ENCODE data around the gene SHISA2.

Gene SHISA2

GRCh38 chr13:26047040-26047439, 4.8 kb downstream of the SHISA2 start:
- DNase-seq = no peak

DNA sequence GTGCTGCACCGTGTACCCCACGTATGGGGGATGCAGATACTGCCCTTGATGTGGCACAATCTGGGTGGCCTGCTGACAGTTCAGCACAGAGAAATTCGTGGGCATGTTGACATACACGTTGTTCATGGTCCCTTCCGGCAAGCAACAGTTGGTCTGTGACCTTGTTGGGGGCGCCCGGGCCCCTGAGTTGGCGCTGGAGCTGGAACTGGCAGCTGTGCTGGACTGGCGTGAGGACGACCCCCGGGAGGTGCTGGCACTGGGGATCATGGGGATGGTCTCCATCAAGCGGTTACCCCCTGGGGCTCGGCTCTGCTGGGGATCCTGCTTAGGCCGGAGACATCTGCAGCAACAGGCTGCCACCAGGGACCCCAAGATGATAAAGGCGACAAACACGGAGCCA, 5.2 kb downstream of the SHISA2 start:
- DNase-seq = no peak

- DNase-seq = no peak
These were observed 6.7 kb downstream of the SHISA2 start for GRCh38 chr13:26045142-26045541.

GRCh38 chr13:26042785-26043184, 9.0 kb downstream of the SHISA2 start:
- no peak for DNase-seq

- no peak for DNase-seq
These were observed 10.4 kb downstream of the SHISA2 start for GRCh38 chr13:26041444-26041843.

DNA sequence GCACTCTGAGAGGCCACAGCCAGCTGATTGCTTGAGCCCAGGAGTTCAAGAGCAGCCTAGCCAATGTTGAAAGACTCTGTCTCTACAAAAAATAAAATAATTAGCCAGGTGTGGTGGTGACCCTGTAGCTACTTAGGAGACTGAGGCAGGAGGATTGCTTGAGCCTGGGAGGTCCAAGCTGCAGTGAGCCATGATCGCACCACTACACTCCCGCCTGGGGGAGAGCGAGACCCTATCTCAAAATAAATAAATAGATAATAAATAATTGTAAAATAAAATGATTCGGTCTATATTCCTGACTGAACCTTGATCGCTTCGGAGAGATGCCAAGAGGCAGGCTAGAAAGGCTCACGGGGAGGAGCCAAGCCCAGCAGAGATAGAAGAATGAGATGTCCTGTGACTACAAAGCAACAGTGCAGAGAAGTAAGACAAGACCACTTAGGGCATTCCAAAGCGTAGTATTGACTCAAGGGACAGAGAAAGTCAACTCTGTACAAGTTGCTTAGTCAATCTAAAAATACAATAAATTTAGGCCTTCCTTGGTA, 12.8 kb downstream of the SHISA2 start:
- no peak for DNase-seq

DNA sequence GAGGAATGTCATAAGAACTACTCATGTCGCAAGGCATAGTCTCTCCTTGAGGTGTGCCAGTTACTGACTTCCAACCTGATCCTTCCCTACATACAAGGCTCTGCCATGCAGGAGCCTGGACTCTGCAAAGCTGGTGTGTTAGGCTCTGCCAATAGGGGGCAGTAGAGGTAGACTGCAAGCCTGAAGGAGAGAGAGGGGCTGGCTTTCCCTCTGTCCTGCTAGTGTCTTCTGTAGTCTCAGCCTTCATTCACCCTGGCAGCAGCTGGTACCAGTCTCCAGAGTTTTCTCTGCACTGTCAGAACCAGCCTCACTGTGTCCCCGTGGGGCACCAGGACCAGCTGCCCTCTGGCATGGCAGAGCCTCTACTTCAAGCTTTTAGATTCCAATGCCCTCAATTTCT, 14.5 kb downstream of the SHISA2 start:
- DNase-seq = no peak

GRCh38 chr13:26036383-26036782, 15.4 kb downstream of the SHISA2 start:
- DNase-seq = no peak

DNA sequence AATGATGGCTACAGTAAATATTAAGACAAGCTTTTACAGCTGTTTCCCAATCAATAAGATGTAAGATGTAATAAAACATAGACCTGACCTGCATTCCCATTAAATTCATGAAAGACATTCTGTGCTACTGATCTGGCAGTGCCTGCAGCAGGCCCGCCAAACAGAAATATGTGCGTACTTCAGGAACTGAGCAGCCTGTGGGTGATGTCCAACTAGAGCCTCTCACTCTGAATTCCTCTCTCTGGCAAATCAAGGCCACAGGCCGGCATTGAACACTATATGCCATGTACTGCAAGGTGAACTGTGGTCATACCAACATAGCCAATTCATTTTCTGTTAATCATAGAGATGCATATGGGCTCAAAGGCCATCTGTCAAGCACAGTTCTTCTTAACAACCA, 17.8 kb downstream of the SHISA2 start:
- no peak for DNase-seq

DNA sequence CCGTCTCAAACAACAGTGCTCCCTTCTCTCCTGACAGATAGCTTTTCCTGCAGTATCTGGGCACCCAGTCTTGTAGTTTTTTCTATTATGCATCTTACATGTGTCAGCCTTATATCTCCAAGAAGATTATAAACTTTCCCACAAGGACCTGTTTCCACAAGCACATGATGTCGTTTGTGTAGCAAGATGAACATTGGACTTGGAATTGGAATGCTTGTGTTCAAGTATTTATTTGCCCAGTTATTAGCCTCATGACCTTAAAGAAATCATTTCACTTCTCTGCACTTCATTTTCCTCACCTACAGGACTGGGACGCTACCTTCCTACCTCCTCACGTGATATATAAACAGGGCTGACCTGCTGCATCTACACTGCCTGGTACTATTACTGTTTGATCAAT, 21.5 kb downstream of the SHISA2 start:
- no peak for DNase-seq

- no peak for DNase-seq
These were observed 22.2 kb downstream of the SHISA2 start for GRCh38 chr13:26029581-26030136.

GRCh38 chr13:26026211-26026610, 25.6 kb downstream of the SHISA2 start:
- no peak for DNase-seq

GRCh38 chr13:26025771-26026170, 26.0 kb downstream of the SHISA2 start:
- DNase-seq = no peak

DNA sequence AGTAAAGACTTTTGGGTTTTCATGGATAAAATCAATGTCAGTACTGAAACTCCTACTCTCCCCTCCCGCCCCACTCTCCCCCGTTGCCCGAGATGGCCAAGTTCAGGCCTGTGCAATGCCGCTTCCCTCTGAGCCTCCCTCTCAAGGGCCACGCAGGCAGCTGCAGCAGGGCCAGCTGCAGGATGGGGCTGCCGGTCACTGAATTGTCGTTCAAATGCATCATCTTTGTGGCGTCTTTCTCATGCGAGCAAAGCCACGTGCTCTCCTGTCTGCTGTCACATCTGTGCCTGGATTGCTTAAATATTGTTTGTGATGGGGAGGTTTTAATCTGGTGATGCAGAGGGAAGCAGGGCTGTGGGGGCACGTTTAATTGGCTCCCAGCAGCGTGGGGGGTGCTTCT, 26.6 kb downstream of the SHISA2 start:
- no peak for DNase-seq

GRCh38 chr13:26024558-26024957, 27.3 kb downstream of the SHISA2 start:
- DNase-seq = no peak

GRCh38 chr13:26022538-26023292, 29.1 kb downstream of the SHISA2 start:
- DNase-seq = no peak

GRCh38 chr13:26021956-26022355, 29.9 kb downstream of the SHISA2 start:
- no peak for DNase-seq

DNA sequence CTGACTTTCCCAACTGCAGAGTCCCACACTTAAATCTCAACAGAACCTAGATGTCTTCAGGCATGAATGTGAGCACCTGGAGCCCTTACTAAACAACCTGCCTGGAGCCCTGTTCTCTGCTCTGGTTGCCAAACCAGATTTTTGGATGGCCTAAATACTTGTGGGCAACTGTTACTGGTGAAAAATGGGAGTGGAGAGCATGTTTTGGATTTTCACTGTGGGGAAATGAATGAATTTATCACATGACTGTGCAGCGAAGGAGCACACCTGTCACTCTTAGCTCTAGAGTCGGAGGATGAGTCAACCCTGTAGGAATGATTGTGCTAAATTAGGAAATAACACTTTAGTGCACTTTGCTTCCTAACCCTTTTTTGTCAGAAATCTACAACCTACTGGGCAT, 30.3 kb downstream of the SHISA2 start:
- no peak for DNase-seq

GRCh38 chr13:26020891-26021290, 30.9 kb downstream of the SHISA2 start:
- DNase-seq = no peak

- DNase-seq = no peak
These were observed 31.6 kb downstream of the SHISA2 start for GRCh38 chr13:26019881-26020870.

DNA sequence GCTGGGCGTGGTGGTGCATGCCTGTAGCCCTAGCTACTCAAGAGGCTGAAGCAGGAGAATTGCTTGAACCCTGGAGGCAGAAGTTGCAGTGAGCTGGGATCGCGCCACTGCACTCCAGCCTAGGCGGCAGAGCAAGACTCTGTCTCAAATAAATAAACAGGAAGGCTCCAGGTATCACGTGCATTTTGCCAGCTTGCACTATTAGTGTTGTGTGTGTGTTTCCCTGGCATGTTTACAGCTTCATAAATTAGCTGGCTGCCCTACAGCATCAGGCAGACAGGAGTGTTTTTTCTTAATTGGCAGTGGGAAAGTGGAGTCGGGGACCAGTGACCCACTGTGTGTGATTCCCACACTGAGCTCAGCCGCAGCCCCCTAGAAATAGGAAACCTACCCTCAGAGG, 32.6 kb downstream of the SHISA2 start:
- DNase-seq = no peak

DNA sequence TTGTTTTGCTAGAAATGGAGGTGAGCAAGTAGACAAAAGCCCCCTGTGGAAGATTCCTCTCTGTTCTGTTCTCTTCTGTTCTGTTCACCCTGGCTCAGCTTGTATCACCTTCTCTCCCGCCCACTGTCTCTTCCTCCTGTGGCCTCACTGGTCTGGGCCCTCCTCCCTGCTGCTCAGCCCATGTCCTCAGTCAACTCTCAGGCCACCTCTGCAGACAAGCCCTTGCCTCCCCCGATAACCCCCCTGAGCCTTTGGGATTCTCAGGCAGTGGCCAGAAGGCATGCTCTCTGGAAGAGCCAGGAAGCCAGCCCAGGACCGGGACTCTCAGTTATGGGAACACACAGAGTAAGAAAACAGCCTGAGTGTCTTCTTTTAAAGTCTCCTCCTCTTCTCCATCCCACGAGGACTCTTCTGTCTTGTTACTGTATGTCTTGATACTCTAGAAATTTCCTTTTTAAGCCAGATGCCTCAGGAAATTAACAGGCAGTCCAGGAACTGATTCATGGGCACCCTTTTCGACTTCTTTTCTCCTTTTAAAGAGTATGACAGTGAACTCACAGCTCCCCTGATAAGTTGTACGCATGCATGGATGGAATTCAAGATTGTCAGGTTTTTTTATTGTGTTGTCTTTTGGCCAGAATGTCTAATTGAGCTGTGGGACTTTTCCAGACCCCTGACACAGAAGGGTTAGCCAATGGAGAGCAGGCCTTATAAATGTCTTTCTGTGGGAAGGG, 33.7 kb downstream of the SHISA2 start:
- no peak for DNase-seq
